Measurements from ENCODE around the gene MARCHF6.
A peak's percentile ranks its signal among the peaks of the same experiment; 100 is the strongest.
"Not testable (repeated sequence)": the region's sequence is repeated elsewhere in the genome, so short reads cannot be mapped to it uniquely, and the experiment has no call there.

MARCHF6 gene

GRCh38 chr5:10353241-10354047 lies at the start of gene MARCHF6:
TSS of gene MARCHF6 (plus strand) at chr5:10353695. CDS start at chr5:10353899, 204 bp downstream.
- peak; percentile 98 for DNase-seq

GRCh38 chr5:10303699-10304170 lies 49.8 kb upstream of the MARCHF6 start:
- DNase-seq = no peak

GRCh38 chr5:10304932-10305331 lies 48.6 kb upstream of the MARCHF6 start:
- no peak for DNase-seq

GRCh38 chr5:10306114-10306513 lies 47.4 kb upstream of the MARCHF6 start:
- no peak for DNase-seq

- DNase-seq = no peak
These were observed 46.7 kb upstream of the MARCHF6 start for GRCh38 chr5:10306806-10307205.

- peak; percentile 38 for DNase-seq
These were observed 46.0 kb upstream of the MARCHF6 start, which contains the start of gene CMBL for GRCh38 chr5:10307206-10308148. TSS of gene CMBL (minus strand) at chr5:10307902. CDS start at chr5:10290762, 17,140 bp downstream.

GRCh38 chr5:10308844-10309243 lies 44.7 kb upstream of the MARCHF6 start:
- DNase-seq = no peak

- no peak for DNase-seq
These were observed 43.3 kb upstream of the MARCHF6 start for GRCh38 chr5:10310066-10310779.

GRCh38 chr5:10310835-10311570 lies 42.5 kb upstream of the MARCHF6 start:
- not testable (repeated sequence) for DNase-seq

GRCh38 chr5:10311595-10312425 lies 41.7 kb upstream of the MARCHF6 start:
- no peak for DNase-seq

- DNase-seq = no peak
These were observed 38.3 kb upstream of the MARCHF6 start for GRCh38 chr5:10315201-10315600.

GRCh38 chr5:10315824-10316509 lies 37.5 kb upstream of the MARCHF6 start:
- DNase-seq = no peak

GRCh38 chr5:10317825-10318682 lies 35.4 kb upstream of the MARCHF6 start:
- DNase-seq = no peak

- no peak for DNase-seq
These were observed 34.2 kb upstream of the MARCHF6 start for GRCh38 chr5:10319202-10319851.

GRCh38 chr5:10320793-10321192 lies 32.7 kb upstream of the MARCHF6 start:
- no peak for DNase-seq

- DNase-seq = no peak
These were observed 31.6 kb upstream of the MARCHF6 start for GRCh38 chr5:10321882-10322281.

GRCh38 chr5:10323588-10324488 lies 29.7 kb upstream of the MARCHF6 start:
- DNase-seq = no peak
